Measurements from ENCODE around the gene HSD17B3.

- TF ChIP-seq ARNTL (CRISPR knock-in tag; IDR thresholded peaks at IDR 0.05; ENCODE audit: borderline replicate concordance, low read depth) (no peak), RARB (CRISPR knock-in tag; IDR thresholded peaks at IDR 0.05) (no peak), ZFP30 (CRISPR knock-in tag; IDR thresholded peaks at IDR 0.05) (no peak), ZFP3 (CRISPR knock-in tag; IDR thresholded peaks at IDR 0.05) (no peak), OSR1 (CRISPR knock-in tag; IDR thresholded peaks at IDR 0.05) (no peak), ZNF70 (CRISPR knock-in tag; IDR thresholded peaks at IDR 0.05) (no peak), PATZ1 (CRISPR knock-in tag; IDR thresholded peaks at IDR 0.05; ENCODE audit: borderline replicate concordance) (no peak)
- TF ChIP-seq, protein P1, sequence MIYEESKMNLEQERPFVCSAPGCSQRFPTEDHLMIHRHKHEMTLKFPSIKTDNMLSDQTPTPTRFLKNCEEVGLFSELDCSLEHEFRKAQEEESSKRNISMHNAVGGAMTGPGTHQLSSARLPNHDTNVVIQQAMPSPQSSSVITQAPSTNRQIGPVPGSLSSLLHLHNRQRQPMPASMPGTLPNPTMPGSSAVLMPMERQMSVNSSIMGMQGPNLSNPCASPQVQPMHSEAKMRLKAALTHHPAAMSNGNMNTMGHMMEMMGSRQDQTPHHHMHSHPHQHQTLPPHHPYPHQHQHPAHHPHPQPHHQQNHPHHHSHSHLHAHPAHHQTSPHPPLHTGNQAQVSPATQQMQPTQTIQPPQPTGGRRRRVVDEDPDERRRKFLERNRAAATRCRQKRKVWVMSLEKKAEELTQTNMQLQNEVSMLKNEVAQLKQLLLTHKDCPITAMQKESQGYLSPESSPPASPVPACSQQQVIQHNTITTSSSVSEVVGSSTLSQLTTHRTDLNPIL (CRISPR knock-in tag; IDR thresholded peaks at IDR 0.05; ENCODE audit: low read depth), result no peak
Measured at GRCh38 chr9:96321515-96321914, 19.5 kb upstream of the HSD17B3 start.
